ENCODE data around the gene CBR1.
A peak's percentile ranks its signal among the peaks of the same experiment; 100 is the strongest.
"Not testable (repeated sequence)": the region's sequence is repeated elsewhere in the genome, so short reads cannot be mapped to it uniquely, and the experiment has no call there.

The CBR1 gene

DNA sequence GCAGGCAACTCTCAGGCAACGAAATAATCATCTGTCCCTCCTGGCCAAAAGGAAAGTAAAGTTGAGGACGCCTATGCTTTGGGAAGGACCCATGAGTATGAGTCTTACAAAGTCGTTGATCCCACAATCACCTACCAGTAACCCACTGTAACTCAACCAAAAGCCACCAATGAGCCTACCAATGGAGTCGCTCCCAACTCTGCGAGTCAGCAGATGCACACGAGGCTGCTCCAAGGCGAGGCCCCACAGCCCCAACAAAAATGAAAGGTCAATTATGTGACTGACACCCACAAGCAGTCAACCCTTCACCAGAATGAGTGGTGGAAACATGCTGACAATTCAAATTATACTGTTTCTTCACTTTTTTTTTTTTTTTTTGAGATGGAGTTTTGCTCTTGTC lies 21.5 kb upstream of the CBR1 start:
- no peak for DNase-seq (ENCODE audit: low read depth in 2 of 3, low spot score in 2 of 3)

DNA sequence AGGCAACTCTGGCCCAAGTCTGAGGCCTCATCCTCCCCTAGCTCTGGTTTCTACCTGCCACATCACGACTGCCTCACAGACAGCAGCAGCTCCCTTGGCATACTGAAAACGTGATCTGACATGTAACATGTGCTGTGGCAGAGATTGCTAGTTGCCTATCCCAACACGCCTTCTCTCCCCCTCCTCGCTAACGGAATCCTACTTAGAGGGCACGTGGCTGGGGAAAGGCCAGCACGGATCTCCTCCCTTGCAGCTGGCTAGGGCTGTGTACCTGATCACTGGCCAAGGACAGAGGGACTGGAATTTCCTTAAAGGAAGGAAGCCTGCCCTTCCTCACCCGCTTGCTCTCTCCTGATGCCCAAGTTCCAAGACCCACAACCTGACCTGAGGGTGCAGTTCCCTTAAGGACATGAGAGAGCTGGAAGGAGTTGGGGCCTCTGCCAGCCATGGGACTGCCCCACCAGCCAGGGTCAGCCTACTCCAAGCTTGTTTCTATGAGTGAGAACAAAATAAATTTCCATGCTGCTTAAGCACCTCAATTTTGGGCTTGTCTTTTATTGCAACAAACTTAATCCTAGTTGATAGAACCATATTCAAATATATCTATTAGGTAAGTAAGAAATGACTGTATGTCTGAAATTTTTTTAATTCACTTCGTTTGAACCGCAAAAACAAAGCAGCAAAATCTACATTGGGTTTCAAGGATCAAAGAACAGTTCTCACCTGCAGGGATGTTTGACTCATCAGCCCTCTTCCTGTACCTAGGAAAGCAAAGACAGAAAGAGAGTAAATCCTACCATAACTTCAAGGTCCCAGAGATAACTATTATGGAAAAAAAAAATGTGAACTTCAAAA lies 16.7 kb upstream of the CBR1 start:
- no peak for DNase-seq (ENCODE audit: low read depth in 2 of 3, low spot score in 2 of 3)

DNA sequence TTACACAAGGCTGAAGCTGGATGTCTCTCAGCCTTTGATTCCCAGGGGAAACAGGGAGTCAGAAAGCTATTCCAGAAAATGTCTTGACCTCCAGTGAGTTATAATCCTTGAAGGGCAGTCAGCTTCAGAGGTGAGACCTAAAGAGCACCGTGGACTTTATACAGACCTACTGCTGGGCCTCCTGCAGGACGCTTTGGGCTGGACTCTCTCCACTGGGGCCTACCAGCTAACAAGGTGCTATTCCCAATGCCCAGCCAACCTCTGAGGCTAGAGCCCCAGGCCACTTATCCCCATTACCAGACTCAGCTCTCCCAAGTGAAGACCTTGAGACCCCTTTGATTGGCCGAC lies 16.1 kb upstream of the CBR1 start:
- no peak for DNase-seq (ENCODE audit: low read depth in 2 of 3, low spot score in 2 of 3)

DNA sequence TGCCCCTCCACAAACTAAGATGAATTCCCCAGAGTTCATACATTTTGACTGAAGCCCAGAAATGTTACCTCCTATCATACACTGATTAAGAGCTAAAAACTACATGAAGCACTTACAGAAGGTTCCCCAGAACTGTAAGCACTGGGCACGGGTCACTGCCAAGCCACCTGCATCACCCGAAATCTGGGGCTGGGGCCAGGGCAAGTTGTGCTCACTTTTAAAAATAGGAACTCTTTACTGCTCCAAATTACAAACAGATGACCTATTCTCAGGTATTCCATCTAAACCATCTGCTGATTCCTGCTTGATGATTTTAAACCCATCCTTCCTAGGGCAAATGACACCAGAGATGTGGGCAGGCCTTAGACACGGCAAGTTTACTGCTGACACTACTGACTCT lies 14.3 kb upstream of the CBR1 start:
- no peak for DNase-seq (ENCODE audit: low read depth in 2 of 3, low spot score in 2 of 3)

DNA sequence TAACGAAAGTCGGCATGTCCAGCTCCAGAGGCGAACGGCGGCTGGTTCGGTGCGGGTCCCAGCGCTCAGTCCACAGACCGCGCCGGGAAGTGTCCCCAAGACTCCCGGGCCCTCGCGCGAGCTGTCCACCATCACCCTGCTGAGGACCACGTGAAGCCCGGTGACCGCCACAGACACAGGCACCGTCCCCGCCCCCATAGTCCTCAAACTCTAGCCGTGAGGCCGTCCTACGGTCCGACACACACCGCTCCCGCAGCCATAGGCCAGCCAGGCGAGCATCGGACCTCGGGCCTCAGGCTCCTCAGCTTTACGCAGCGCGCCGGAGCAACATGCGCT lies 10.0 kb upstream of the CBR1 start:
- no peak for DNase-seq (ENCODE audit: low read depth in 2 of 3, low spot score in 2 of 3)

DNA sequence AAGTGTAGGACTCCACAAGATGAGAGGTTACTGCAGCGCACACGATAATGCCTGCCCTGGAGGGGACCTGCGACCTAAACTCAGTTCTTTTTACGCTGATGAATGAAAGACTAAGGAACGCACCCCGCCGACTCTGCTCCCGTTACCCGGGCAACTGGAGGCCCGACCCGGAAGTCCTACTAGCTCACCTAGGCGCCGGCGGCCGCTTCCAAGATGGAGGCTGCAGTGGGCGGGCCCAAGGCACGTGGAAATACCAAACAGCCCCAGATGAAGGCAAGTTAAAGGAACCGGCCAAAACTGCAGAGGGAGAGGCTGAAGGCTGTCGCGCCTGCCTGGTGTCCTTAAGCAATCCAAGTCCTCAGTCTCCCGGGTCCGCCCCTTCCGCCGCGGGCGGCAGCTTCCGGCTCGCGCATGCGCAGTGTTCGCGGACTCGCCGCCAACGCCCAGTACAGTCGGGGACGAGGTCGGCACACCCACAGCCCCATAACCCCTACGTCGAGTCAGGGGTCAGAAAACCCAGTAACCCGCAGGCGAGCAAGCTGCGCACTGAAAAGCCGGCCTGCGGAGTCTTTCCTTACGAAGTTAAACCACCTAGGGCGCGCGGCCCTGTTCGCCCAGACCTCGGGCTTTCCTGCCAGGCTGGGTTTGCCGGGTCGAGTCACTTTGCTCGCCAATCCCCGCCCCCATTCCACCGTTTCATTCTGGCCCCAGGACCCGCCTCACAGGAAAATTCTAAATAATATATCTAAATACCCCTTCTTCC lies 9.5 kb upstream of the CBR1 start, which contains the start of gene SETD4:
Gene SETD4, minus strand, starts transcription at position 368 of the 763 bp plus-strand sequence. CDS start 1,638 bp downstream, outside the sequence.
- peak; percentile 83 to 94 (median 91) for DNase-seq (ENCODE audit: low read depth in 2 of 3, low spot score in 2 of 3)

DNA sequence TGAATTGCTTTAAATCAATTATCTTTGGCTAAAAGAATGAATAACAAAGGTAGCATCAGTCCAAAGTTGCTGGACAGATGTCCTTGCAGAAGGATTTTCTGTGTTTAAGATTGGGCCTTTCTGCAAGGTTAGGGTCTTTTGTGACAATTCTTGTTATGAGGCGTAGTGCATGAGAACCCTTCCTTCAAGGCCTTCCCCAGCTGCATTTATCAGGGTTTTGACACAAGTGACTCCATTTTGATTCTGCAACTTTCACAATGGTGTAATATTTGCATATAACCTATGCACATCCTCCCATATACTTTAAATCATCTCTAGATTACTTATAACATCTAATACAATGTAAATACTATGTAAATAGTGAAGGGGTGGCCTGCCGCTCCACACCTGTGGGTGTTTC lies 8.4 kb upstream of the CBR1 start:
- no peak for DNase-seq (ENCODE audit: low read depth in 2 of 3, low spot score in 2 of 3)

DNA sequence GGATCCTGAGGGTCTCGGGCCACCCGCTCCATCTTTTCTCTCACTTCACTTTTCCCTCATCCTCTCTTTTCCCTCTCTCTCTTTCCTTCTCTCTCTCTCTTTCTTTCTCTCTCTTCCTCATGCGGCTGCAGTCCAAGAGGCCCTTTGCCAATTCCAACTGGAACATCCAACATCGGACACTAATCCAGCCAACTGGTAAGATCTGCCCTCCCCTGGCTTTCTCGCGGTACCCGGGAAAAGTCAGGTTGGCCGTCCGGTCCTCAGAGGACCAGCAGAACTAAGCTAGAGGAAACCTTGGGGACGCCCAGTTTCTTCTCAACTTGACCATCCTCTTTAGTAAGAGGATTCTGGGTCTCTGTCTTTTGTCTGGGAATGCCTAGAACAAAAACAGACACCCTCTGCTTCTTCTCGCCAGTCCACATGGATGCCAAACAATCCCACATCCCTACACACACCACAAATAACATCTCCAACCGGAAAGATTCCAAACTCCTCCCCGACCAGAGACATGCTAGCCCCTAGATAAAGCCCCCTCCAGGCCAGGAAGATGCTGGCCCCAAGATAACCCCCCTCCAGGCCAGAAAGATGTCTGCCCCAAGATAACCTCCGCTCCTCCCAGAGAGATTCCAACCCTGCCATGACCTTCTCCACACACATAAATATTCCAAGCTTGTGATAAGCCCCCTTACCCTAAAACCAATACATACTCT lies 6.3 kb upstream of the CBR1 start:
- no peak for DNase-seq (ENCODE audit: low read depth in 2 of 3, low spot score in 2 of 3)

DNA sequence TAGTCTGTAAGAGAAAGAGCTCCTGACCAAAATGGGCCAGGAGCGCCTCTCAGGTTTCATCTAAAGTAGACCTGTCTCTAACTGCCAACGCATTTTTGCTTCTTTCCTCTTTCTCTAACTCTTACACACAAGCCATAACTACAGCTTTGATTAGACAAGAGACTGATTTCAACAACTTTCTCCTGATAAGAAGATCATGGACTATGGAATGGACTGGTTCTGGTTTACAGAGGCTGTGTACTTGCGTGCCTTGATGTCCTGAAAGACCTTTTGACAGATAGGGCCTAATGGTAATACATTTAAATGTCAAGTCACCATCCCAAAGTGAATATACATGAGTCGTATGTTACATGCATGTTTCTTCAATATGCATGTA lies 5.8 kb upstream of the CBR1 start:
- DNase-seq (ENCODE audit: low read depth in 2 of 3, low spot score in 2 of 3) = no peak

DNA sequence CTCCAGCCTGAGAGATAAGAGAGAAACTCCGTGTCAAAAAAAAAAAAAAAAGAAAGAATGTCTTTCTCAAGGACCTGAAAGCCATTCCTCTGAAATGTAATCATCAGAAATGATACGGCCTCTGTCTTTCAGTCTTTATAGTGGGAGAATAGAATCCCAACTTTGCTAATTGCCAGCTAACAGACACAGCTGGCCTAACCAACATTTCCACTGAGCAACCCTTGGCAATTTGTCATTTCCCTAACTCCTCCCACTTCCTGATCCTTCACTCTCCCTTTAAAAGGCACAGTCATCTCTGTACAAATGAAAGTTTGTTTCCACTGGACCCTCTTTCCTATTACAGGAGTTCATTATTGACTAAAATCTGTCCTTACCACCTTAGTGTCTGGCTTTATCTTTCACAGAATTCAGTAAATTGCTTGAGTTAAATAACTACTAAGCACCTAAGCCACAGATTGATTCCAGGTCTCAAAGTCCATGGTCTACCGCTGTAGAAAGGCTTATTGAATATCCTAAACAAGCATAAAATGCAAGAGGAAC lies 4.3 kb upstream of the CBR1 start:
- no peak for DNase-seq (ENCODE audit: low read depth in 2 of 3, low spot score in 2 of 3)

DNA sequence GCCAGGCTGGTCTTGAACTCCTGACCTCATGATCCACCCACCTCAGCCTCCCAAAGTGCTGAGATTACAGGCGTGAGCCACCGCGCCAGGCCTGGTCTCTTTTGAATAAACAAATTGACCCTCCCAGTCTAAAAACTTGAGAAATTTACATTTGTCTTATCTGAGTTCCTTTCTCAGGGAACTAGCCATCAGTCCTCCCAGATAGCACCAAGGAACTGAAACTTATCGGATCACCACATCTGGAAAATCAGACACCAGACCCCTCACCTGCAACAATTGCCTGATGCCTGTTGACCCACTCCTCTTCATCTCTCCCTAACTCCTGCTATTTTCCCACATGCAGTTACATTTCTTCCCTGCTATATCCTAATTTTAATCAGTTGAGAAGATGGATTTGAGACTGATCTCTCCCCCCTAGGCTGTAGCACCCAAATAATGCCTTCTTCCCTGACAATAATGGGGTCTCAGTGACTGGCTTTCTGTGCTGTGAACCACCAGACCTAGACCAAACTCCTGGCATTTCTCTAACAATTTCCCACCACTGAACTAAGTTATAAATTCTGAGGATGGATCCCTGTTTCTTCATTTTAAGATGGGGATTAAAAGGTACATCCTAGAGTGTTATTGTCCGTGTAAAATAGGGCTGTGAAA lies 951 bp upstream of the CBR1 start:
- no peak for DNase-seq (ENCODE audit: low read depth in 2 of 3, low spot score in 2 of 3)

DNA sequence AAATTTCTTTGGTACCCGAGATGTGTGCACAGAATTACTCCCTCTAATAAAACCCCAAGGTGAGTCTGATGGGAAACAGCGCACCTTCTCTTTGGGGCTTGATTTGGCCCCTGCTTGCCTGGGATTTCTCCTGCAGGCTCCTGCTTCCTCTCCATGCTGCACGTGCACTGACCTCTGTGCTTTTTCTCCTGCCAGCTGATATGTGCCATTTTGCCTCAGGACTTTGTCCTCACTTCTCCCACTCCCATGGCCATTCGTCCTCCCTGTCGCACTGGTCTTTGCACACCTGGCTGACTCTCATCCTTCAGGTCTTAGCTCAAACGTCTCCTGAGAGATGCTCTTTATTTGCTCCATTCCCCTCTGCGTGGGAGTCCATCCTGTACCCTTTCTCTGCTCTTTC lies 1.2 kb downstream of the CBR1 start:
- DNase-seq (ENCODE audit: low read depth in 2 of 3, low spot score in 2 of 3) = no peak

DNA sequence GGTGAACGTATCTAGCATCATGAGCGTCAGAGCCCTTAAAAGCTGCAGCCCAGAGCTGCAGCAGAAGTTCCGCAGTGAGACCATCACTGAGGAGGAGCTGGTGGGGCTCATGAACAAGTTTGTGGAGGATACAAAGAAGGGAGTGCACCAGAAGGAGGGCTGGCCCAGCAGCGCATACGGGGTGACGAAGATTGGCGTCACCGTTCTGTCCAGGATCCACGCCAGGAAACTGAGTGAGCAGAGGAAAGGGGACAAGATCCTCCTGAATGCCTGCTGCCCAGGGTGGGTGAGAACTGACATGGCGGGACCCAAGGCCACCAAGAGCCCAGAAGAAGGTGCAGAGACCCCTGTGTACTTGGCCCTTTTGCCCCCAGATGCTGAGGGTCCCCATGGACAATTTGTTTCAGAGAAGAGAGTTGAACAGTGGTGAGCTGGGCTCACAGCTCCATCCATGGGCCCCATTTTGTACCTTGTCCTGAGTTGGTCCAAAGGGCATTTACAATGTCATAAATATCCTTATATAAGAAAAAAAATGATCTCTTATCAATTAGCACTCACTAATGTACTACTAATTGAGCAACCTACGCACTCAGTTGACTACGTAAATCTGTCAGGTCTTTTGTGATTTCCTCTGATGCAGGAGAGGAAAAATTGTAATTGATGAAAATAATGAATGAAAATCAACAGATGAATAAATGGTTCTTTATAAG lies 2.8 kb downstream of the CBR1 start:
- no peak for DNase-seq (ENCODE audit: low read depth in 2 of 3, low spot score in 2 of 3)

DNA sequence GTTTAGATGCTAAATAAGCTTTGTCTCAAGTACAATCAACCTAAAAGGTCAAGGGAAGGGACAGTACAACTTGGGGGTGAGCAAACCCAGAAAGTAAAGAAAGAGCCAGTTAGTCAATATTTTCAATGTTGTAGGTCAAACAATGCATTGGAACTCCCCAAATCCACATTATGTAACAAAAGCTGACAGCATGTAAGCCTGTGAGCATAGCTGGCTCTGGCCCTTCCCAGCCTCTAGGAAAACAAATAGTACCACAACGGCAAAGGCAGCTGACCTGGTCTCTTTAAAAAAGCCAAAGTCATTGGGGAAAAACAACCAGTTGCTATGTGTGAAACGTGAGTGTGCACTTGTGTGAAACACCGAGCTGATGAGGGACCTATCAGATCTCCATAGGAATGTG lies 3.4 kb downstream of the CBR1 start:
- DNase-seq (ENCODE audit: low read depth in 2 of 3, low spot score in 2 of 3) = no peak

DNA sequence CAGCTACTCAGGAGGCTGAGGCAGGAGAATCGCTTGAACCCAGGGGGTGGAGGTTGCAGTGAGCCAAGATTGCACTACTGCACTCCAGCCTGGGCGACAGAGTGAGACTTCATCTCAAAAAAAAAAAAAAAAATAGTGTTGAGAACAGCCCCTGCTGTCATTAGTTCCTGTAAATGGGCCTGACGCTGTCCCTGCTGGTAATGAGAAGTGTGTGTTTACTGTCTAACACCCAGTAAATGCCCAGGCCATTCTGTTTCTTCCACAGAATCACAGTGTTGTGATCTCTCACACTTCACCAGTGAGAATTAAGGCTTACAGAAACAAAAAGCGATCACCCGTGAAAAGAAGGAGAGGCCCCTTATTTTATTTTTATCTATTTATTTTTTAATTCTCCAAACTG lies 4.1 kb downstream of the CBR1 start:
- DNase-seq (ENCODE audit: low read depth in 2 of 3, low spot score in 2 of 3) = not testable (repeated sequence)

DNA sequence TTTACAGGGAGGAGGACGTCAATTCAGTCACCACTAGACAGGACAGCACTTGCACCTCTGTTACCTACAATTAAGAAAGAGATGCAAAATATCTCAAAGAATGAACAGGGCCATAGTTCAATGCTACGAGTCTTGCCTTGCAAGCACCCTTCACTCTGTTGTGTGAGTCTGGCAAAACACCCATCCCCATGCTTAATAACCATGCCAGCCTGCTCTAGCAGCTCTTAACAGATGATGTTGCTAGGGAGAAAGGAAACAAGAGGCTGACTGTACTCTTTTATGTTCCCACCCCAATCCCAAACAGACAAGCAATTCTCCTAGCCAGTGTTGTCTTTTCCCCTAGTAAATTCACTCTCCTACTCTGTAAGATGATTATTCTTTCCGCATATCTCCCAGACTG lies 5.3 kb downstream of the CBR1 start:
- no peak for DNase-seq (ENCODE audit: low read depth in 2 of 3, low spot score in 2 of 3)

DNA sequence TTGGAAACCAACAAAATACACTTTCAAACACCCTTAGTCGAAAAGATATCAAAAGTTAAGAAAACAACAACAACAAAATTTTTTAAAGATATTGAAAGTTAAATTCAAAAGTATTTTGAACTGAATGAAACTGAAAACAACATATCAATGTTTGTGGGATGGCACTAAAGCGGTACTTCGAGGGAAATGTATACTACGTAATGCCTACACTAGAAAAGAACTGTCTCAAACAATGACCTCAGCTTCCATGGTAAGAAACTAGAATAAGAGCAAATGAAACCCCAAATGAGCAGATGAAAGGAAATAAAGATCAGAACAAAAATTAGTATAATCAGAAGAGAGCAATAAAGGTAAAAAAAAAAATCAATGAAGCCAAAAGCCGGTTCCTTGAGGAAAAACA lies 6.1 kb downstream of the CBR1 start:
- DNase-seq (ENCODE audit: low read depth in 2 of 3, low spot score in 2 of 3) = no peak

DNA sequence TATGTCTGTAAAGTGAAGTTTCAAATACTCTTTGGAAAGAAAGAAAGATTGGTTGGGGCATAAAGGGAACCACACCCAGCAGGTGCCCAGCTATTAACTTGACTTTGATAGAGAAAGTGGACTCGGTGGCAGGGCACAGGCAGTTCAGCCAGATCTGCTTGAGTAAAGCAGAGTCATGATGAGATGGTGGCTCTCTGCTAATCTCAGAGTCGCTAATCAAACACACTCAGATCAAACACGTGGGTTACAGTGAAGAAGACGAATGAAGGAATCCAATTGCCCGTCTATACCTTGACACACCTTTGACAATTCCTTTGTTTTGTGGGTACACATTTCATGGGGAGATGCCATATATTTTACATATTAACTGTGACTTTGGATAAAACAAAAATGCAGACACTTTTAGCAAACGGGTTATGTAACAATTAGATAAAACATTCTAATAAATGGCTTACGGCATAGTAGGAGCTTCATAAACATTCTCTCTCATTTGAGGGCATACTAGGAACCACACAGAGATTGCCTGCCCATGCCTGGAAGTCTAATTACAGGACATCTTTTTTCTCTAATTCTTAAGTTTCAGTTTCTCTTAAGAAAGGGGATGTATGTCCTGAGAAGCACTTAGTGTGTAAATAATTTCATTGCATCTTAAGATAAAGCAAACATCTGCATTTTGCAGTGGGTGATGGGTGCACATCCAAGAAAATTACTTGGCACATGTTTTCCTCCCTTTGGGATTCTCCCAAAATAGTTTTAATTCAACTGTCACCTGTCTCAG lies 7.2 kb downstream of the CBR1 start:
- no peak for DNase-seq (ENCODE audit: low read depth in 2 of 3, low spot score in 2 of 3)

DNA sequence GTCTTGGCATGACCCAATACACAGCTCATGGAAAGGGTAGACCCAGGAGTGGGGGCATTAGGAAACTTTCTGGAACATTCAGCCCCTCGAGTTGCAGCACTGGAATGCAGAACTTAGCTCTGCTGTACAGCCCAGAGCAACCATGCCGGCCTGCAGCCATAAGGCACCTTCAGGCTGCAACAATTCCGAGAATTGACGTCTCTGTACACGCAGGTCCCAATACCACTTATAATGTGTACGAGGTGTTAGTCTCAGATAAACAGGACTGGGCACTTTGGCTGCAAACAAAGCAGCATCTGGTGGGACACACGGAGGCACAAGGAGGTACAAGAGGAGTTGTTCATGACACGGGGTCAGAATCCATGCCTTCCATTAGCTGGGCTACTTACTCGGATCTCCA lies 7.9 kb downstream of the CBR1 start:
- no peak for DNase-seq (ENCODE audit: low read depth in 2 of 3, low spot score in 2 of 3)
